ENCODE results near the gene ANKRD13A.

DNA sequence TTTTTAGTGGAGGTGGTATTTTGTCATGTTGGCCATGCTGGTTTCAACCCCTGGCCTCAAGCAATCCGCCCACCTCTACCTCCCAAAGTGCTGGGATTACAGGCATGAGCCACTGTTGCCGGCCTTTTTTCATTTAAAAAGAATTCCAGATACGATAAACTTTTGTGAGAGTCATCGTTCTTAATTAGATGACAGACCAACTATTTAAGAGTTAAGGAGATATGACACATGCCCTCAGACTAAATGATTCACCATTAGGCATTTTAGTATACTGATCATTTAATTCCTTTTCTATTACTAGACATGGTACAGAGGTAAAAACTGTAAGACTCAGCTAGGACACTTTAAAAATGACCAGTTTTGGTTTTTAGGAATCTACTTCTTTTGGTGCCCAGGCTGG, 2.4 kb downstream of the ANKRD13A start:
- TF ChIP-seq TAF1 (IDR thresholded peaks at IDR 0.05; ENCODE audit: low read depth, low read length) (no peak), POLR2A (IDR thresholded peaks at IDR 0.05; ENCODE audit: low read depth, low read length) (no peak), SPI1 (IDR thresholded peaks at IDR 0.05; ENCODE audit: low read depth, low read length) (no peak)
